Central memory CD8-positive, alpha-beta T cell (primary cell): ENCODE measurements around the gene PDGFRB.

ENCODE experiments used
- ATAC-seq: fragments of 150-1000 bp; cut with Tn5 transposase; replicated peaks from 2 replicates; pipeline ENCODE4 v1.10.0; 2022; ENCODE audit warnings: mild to moderate bottlenecking, moderate FRiP score, moderate number of reproducible peaks; ENCODE audit not compliant: poor library complexity, severe bottlenecking; ENCODE audit errors: extremely low read depth
- DNase-seq, 2 donors: peaks; one replicate each; pipeline ENCODE4 v3.0.0; 2021; ENCODE audit warnings: low spot score in 2 of 2
- H3K27ac Mint-ChIP-seq: one replicate; pipeline ENCODE4 v1.8.0; 2022; ENCODE audit warnings: low read depth, mild to moderate bottlenecking, moderate library complexity, mixed read lengths
- H3K27me3 Mint-ChIP-seq: one replicate; pipeline ENCODE4 v1.8.0; 2022; ENCODE audit warnings: mixed read lengths
- H3K36me3 Mint-ChIP-seq: one replicate; pipeline ENCODE4 v1.8.0; 2022; ENCODE audit warnings: mild to moderate bottlenecking, moderate library complexity, mixed read lengths; ENCODE audit not compliant: insufficient read depth
- H3K4me1 Mint-ChIP-seq: one replicate; pipeline ENCODE4 v1.8.0; 2022; ENCODE audit warnings: mixed read lengths
- H3K4me3 Mint-ChIP-seq: one replicate; pipeline ENCODE4 v1.8.0; 2022; ENCODE audit warnings: mild to moderate bottlenecking, moderate library complexity, mixed read lengths
- H3K9me3 Mint-ChIP-seq: one replicate; pipeline ENCODE4 v1.8.0; 2022; ENCODE audit warnings: mixed read lengths

PDGFRB gene

GRCh38 chr5:150070821-150071220 is 84.8 kb downstream of the PDGFRB start:
- Mint-ChIP-seq H3K4me3 (no peak overlapping the region), H3K27ac (no peak overlapping the region), H3K36me3 (no peaks in the 10 kb centered on the region), H3K27me3 (peaks cover 15% of the 10 kb centered on the region), H3K9me3 (no peaks in the 10 kb centered on the region), H3K4me1 (peaks cover 14% of the 10 kb centered on the region)
- ATAC-seq (no peak), DNase-seq (no peak)

GRCh38 chr5:150069672-150070627 is 85.7 kb downstream of the PDGFRB start:
- no peaks in the 10 kb centered on the region for H3K9me3 Mint-ChIP-seq
- DNase-seq (no peak), ATAC-seq (no peak)
- no peaks in the 10 kb centered on the region for H3K36me3 Mint-ChIP-seq
- peaks cover 14% of the 10 kb centered on the region for H3K4me1 Mint-ChIP-seq
- no peak overlapping the region for H3K4me3 Mint-ChIP-seq
- peaks cover 24% of the 10 kb centered on the region for H3K27me3 Mint-ChIP-seq
- H3K27ac Mint-ChIP-seq = no peak overlapping the region

GRCh38 chr5:150068961-150069645 is 86.5 kb downstream of the PDGFRB start:
- Mint-ChIP-seq H3K9me3 (no peaks in the 10 kb centered on the region), H3K27ac (no peak overlapping the region), H3K36me3 (no peaks in the 10 kb centered on the region), H3K4me3 (no peak overlapping the region), H3K4me1 (peaks cover 14% of the 10 kb centered on the region), H3K27me3 (peaks cover 32% of the 10 kb centered on the region)
- ATAC-seq (no peak), DNase-seq (no peak)

- DNase-seq = no peak
- H3K27ac Mint-ChIP-seq = no peak overlapping the region
- no peak for ATAC-seq
- H3K4me1 Mint-ChIP-seq = peaks cover 14% of the 10 kb centered on the region
- H3K9me3 Mint-ChIP-seq = no peaks in the 10 kb centered on the region
- no peaks in the 10 kb centered on the region for H3K36me3 Mint-ChIP-seq
- peaks cover 39% of the 10 kb centered on the region for H3K27me3 Mint-ChIP-seq
- H3K4me3 Mint-ChIP-seq = no peak overlapping the region
Observed at GRCh38 chr5:150068472-150068871, 87.2 kb downstream of the PDGFRB start.

GRCh38 chr5:150068071-150068470 is 87.6 kb downstream of the PDGFRB start:
- Mint-ChIP-seq H3K9me3 (no peaks in the 10 kb centered on the region), H3K27ac (no peak overlapping the region), H3K36me3 (no peaks in the 10 kb centered on the region), H3K27me3 (peaks cover 43% of the 10 kb centered on the region), H3K4me3 (no peak overlapping the region), H3K4me1 (peaks cover 14% of the 10 kb centered on the region)
- no peak for DNase-seq
- no peak for ATAC-seq

GRCh38 chr5:150067405-150067960 is 88.2 kb downstream of the PDGFRB start:
- DNase-seq = no peak
- Mint-ChIP-seq H3K4me3 (no peak overlapping the region), H3K9me3 (no peaks in the 10 kb centered on the region), H3K36me3 (no peaks in the 10 kb centered on the region), H3K27ac (no peak overlapping the region), H3K4me1 (peaks cover 14% of the 10 kb centered on the region), H3K27me3 (peaks cover 49% of the 10 kb centered on the region)
- no peak for ATAC-seq

- ATAC-seq = no peak
- no peaks in the 10 kb centered on the region for H3K9me3 Mint-ChIP-seq
- DNase-seq = no peak
- peak overlapping the region; percentile 61 for H3K27ac Mint-ChIP-seq
- peaks cover 54% of the 10 kb centered on the region for H3K27me3 Mint-ChIP-seq
- no peaks in the 10 kb centered on the region for H3K36me3 Mint-ChIP-seq
- no peak overlapping the region for H3K4me3 Mint-ChIP-seq
- peaks cover 14% of the 10 kb centered on the region for H3K4me1 Mint-ChIP-seq
Observed at GRCh38 chr5:150066901-150067396, 88.7 kb downstream of the PDGFRB start.

- Mint-ChIP-seq H3K36me3 (no peaks in the 10 kb centered on the region), H3K27ac (peak overlapping the region; percentile 61), H3K9me3 (no peaks in the 10 kb centered on the region), H3K4me1 (peaks cover 14% of the 10 kb centered on the region), H3K27me3 (peaks cover 59% of the 10 kb centered on the region), H3K4me3 (no peak overlapping the region)
- DNase-seq (no peak), ATAC-seq (no peak)
Observed at GRCh38 chr5:150066436-150066835, 89.2 kb downstream of the PDGFRB start.

- Mint-ChIP-seq H3K27me3 (peaks cover 65% of the 10 kb centered on the region), H3K4me1 (peaks cover 14% of the 10 kb centered on the region), H3K9me3 (no peaks in the 10 kb centered on the region), H3K27ac (no peak overlapping the region), H3K36me3 (no peaks in the 10 kb centered on the region), H3K4me3 (no peak overlapping the region)
- DNase-seq = no peak
- no peak for ATAC-seq
Observed at GRCh38 chr5:150065886-150066285, 89.8 kb downstream of the PDGFRB start.

GRCh38 chr5:150065346-150065745 is 90.3 kb downstream of the PDGFRB start:
- DNase-seq (no peak), ATAC-seq (no peak)
- H3K27me3 Mint-ChIP-seq = peaks cover 70% of the 10 kb centered on the region
- H3K4me3 Mint-ChIP-seq = no peak overlapping the region
- no peak overlapping the region for H3K27ac Mint-ChIP-seq
- no peaks in the 10 kb centered on the region for H3K9me3 Mint-ChIP-seq
- H3K4me1 Mint-ChIP-seq = peaks cover 14% of the 10 kb centered on the region
- no peaks in the 10 kb centered on the region for H3K36me3 Mint-ChIP-seq

- no peak overlapping the region for H3K4me3 Mint-ChIP-seq
- ATAC-seq (no peak), DNase-seq (no peak)
- H3K27ac Mint-ChIP-seq = no peak overlapping the region
- H3K27me3 Mint-ChIP-seq = peaks cover 70% of the 10 kb centered on the region
- no peaks in the 10 kb centered on the region for H3K9me3 Mint-ChIP-seq
- no peaks in the 10 kb centered on the region for H3K36me3 Mint-ChIP-seq
- H3K4me1 Mint-ChIP-seq = peaks cover 14% of the 10 kb centered on the region
Observed at GRCh38 chr5:150064681-150065220, 90.9 kb downstream of the PDGFRB start.
